Neural cell (in vitro differentiated cells): Measurements from ENCODE around the gene LONRF3. TPM values are rescaled to one million over a fixed set of nuclear protein-coding genes. Genes with fewer than 3 reads are reported as not detected.
"Not testable (repeated sequence)": the region's sequence is repeated elsewhere in the genome, so short reads cannot be mapped to it uniquely, and the experiment has no call there.

Experiments used
- H2AFZ ChIP-seq: fragments of 200-600, 300-800 bp; sonication (generic), shearing (Covaris generic); 2 replicates; pipeline ENCODE4 v1.6.0; 2014; ENCODE audit warnings: low read depth, mild to moderate bottlenecking, antibody characterized with exemption, low read length, moderate library complexity
- H3F3A ChIP-seq: fragments of 200-600 bp; shearing (Covaris generic); 2 replicates; pipeline ENCODE4 v1.6.1; 2016; ENCODE audit warnings: mild to moderate bottlenecking, moderate library complexity, mixed read lengths, antibody characterized with exemption, low read length; ENCODE audit not compliant: insufficient read depth, poor library complexity, severe bottlenecking
- H3K27ac ChIP-seq: fragments of 200-600, 300-800 bp; sonication (generic), shearing (Covaris generic); 2 replicates; pipeline ENCODE4 v1.5.1; 2014; ENCODE audit warnings: mild to moderate bottlenecking, low read length, moderate library complexity
- H3K27me3 ChIP-seq: fragments of 300-800, 200-600 bp; sonication (generic), shearing (Covaris generic); 2 replicates; pipeline ENCODE4 v1.6.0; 2014; ENCODE audit warnings: mild to moderate bottlenecking, low read depth, low read length, moderate library complexity; ENCODE audit not compliant: insufficient read depth
- H3K36me3 ChIP-seq: fragments of 300-800, 200-600 bp; sonication (generic), shearing (Covaris generic); 2 replicates; pipeline ENCODE4 v1.5.1; 2014; ENCODE audit warnings: mild to moderate bottlenecking, antibody characterized with exemption, low read length, moderate library complexity; ENCODE audit not compliant: insufficient read depth
- H3K4me2 ChIP-seq: fragments of 300-800, 200-600 bp; sonication (generic), shearing (Covaris generic); 2 replicates; pipeline ENCODE4 v1.6.0; 2014; ENCODE audit warnings: mild to moderate bottlenecking, low read length
- H3K4me3 ChIP-seq: fragments of 300-800, 200-600 bp; sonication (generic), shearing (Covaris generic); 2 replicates; pipeline ENCODE4 v1.5.1; 2014; ENCODE audit warnings: mild to moderate bottlenecking, low read length, moderate library complexity
- H3K79me2 ChIP-seq: fragments of 200-600 bp; shearing (Covaris generic); replicated peaks from 2 replicates; pipeline ENCODE4 v1.6.0; 2014; ENCODE audit warnings: mild to moderate bottlenecking, low read length, moderate library complexity; ENCODE audit not compliant: insufficient read depth
- H3K9ac ChIP-seq: fragments of 300-800, 200-600 bp; sonication (generic), shearing (Covaris generic); 2 replicates; pipeline ENCODE4 v1.6.1; 2016; ENCODE audit warnings: mild to moderate bottlenecking, low read length, mixed read lengths
- H3K9me2 ChIP-seq: fragments of 200-600 bp; shearing (Covaris generic); 2 replicates; pipeline ENCODE4 v1.6.1; 2016; ENCODE audit warnings: mild to moderate bottlenecking, low read length, mixed read lengths; ENCODE audit not compliant: insufficient read depth
- H3K9me3 ChIP-seq: fragments of 200-600, 300-800 bp; sonication (generic), shearing (Covaris generic); 2 replicates; pipeline ENCODE4 v1.6.1; 2016; ENCODE audit warnings: mild to moderate bottlenecking, mixed run types, low read length, moderate library complexity, mixed read lengths
- H4K20me1 ChIP-seq: fragments of 200-600 bp; shearing (Covaris generic); 2 replicates; pipeline ENCODE4 v1.6.1; 2016; ENCODE audit warnings: mild to moderate bottlenecking, mixed run types; ENCODE audit not compliant: insufficient read depth
- CTCF ChIP-seq: fragments of 450-650 bp; IDR thresholded peaks from 2 replicates; pipeline ENCODE4 v1.5.1; 2014; ENCODE audit warnings: antibody characterized with exemption, mild to moderate bottlenecking, moderate library complexity; ENCODE audit not compliant: poor library complexity, severe bottlenecking
- EP300 ChIP-seq: fragments of 450-650 bp; conservative IDR thresholded peaks from 2 replicates; pipeline ENCODE4 v1.6.1; 2014; ENCODE audit warnings: antibody characterized with exemption, mild to moderate bottlenecking, moderate library complexity; ENCODE audit not compliant: poor library complexity, severe bottlenecking
- EZH2 ChIP-seq: fragments of 200-600, 300-800 bp; shearing (Covaris generic), sonication (generic); IDR thresholded peaks from 2 replicates; pipeline ENCODE4 v1.6.1; 2014; ENCODE audit warnings: antibody characterized with exemption, low read length, borderline replicate concordance, mild to moderate bottlenecking; ENCODE audit not compliant: insufficient read depth, poor library complexity, severe bottlenecking
- MXI1 ChIP-seq: fragments of 450-650 bp; conservative IDR thresholded peaks from 2 replicates; pipeline ENCODE4 v1.6.1; 2014; ENCODE audit warnings: antibody characterized with exemption, mild to moderate bottlenecking; ENCODE audit not compliant: poor library complexity, severe bottlenecking
- POLR2AphosphoS5 ChIP-seq: IDR thresholded peaks from 2 replicates; pipeline ENCODE4 v1.6.1; 2012
- RAD21 ChIP-seq: fragments of 450-650 bp; conservative IDR thresholded peaks from 2 replicates; pipeline ENCODE4 v1.6.1; 2014; ENCODE audit warnings: antibody characterized with exemption, mild to moderate bottlenecking, moderate library complexity
- SMC3 ChIP-seq: fragments of 450-650 bp; conservative IDR thresholded peaks from 2 replicates; pipeline ENCODE4 v1.6.1; 2014; ENCODE audit warnings: antibody characterized with exemption, mild to moderate bottlenecking, moderate library complexity; ENCODE audit not compliant: poor library complexity
- TAF1 ChIP-seq: IDR thresholded peaks from 2 replicates; pipeline ENCODE4 v1.6.1; 2012; ENCODE audit warnings: low read depth
- polyA plus RNA-seq: library from polyadenylated mRNA; depleted of rRNA; stranded (reverse); fragments of >200 nt; gene quantifications from 2 replicates; pipeline ENCODE4 v1.2.3, GENCODE V29; 2014
- TF ChIP-seq, protein P1 (sequence below): IDR thresholded peaks from 2 replicates; pipeline ENCODE4 v1.6.1; 2012; ENCODE audit warnings: borderline replicate concordance

LONRF3 gene
- polyA plus RNA-seq, 1 donor from 2014 or later, result 0.41 TPM

DNA sequence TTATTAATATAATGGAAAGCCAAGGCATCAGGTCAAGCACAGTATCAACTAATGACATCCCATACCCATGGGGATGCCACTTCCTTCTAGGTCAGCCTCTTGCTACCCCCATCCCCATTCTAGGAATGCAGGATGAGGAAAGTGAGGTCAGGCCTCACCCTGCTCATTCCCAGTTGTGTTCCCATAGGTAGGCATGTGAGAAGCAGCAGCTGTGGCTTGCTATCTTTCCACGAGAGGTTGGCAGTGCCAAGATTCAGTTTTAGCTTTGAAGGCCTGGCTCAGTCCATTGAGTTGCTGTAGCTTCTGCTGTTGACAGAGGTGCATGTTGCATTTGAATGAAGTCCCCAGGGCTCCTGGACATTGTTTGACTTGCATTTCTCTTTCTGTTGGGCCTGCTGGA lies 15.5 kb downstream of the LONRF3 start:
- Histone ChIP-seq H3K9me3 (no peaks in the 10 kb centered on the region), H3K4me3 (no peak overlapping the region), H3K9me2 (no peaks in the 10 kb centered on the region), H3K27ac (no peak overlapping the region), H4K20me1 (no peaks in the 10 kb centered on the region), H2AFZ (no peak overlapping the region), H3K9ac (no peak overlapping the region), H3K36me3 (no peaks in the 10 kb centered on the region), H3K79me2 (no peaks in the 10 kb centered on the region), H3F3A (no peaks in the 10 kb centered on the region), H3K4me2 (no peak overlapping the region), H3K27me3 (no peaks in the 10 kb centered on the region)
- TF ChIP-seq RAD21 (no peak), CTCF (no peak), MXI1 (no peak), SMC3 (no peak), POLR2AphosphoS5 (no peak), EZH2 (no peak)
- TF ChIP-seq, protein P1, sequence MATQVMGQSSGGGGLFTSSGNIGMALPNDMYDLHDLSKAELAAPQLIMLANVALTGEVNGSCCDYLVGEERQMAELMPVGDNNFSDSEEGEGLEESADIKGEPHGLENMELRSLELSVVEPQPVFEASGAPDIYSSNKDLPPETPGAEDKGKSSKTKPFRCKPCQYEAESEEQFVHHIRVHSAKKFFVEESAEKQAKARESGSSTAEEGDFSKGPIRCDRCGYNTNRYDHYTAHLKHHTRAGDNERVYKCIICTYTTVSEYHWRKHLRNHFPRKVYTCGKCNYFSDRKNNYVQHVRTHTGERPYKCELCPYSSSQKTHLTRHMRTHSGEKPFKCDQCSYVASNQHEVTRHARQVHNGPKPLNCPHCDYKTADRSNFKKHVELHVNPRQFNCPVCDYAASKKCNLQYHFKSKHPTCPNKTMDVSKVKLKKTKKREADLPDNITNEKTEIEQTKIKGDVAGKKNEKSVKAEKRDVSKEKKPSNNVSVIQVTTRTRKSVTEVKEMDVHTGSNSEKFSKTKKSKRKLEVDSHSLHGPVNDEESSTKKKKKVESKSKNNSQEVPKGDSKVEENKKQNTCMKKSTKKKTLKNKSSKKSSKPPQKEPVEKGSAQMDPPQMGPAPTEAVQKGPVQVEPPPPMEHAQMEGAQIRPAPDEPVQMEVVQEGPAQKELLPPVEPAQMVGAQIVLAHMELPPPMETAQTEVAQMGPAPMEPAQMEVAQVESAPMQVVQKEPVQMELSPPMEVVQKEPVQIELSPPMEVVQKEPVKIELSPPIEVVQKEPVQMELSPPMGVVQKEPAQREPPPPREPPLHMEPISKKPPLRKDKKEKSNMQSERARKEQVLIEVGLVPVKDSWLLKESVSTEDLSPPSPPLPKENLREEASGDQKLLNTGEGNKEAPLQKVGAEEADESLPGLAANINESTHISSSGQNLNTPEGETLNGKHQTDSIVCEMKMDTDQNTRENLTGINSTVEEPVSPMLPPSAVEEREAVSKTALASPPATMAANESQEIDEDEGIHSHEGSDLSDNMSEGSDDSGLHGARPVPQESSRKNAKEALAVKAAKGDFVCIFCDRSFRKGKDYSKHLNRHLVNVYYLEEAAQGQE, result no peak

- Histone ChIP-seq H3K9me2 (no peaks in the 10 kb centered on the region), H2AFZ (no peak overlapping the region), H3K27me3 (no peaks in the 10 kb centered on the region), H3K4me2 (no peak overlapping the region), H4K20me1 (no peaks in the 10 kb centered on the region), H3K27ac (no peak overlapping the region), H3K9ac (no peak overlapping the region), H3K36me3 (no peaks in the 10 kb centered on the region), H3K9me3 (no peaks in the 10 kb centered on the region), H3F3A (no peaks in the 10 kb centered on the region), H3K4me3 (no peak overlapping the region), H3K79me2 (no peaks in the 10 kb centered on the region)
- no peak for TF ChIP-seq EZH2
- TF ChIP-seq EP300, result no peak
- no peak for TF ChIP-seq SMC3
- no peak for TF ChIP-seq TAF1
- no peak for TF ChIP-seq RAD21
- TF ChIP-seq CTCF, result no peak
- no peak for TF ChIP-seq MXI1
These were observed 16.3 kb downstream of the LONRF3 start for GRCh38 chrX:118990512-118991227.

- H3K9me2 ChIP-seq, H4K20me1 ChIP-seq, H3K9me3 ChIP-seq, H3K4me2 ChIP-seq, H3K27me3 ChIP-seq, H3K4me3 ChIP-seq, H2AFZ ChIP-seq, H3K36me3 ChIP-seq, H3K79me2 ChIP-seq, H3K27ac ChIP-seq, H3F3A ChIP-seq, H3K9ac ChIP-seq: not testable (repeated sequence)
These were observed 18.2 kb downstream of the LONRF3 start for GRCh38 chrX:118992441-118993121.
